OCI-LY7 (cell line): Measurements from ENCODE around the gene TERB1. TPM values are rescaled to one million over a fixed set of nuclear protein-coding genes. Genes with fewer than 3 reads are reported as not detected.

Experiments used
- BruUV-seq: library from RNA; stranded (reverse); fragments of 400-500 nt; replicated peaks from 2 replicates; lab custom pipeline; 2021; lab: Mats Ljungman, UMichigan
- CTCF ChIA-PET: fragments of 300-600 bp; sonication (Branson Sonifier 250); formaldehyde crosslinking; loops from one replicate; lab custom pipeline; 2022; ENCODE audit warnings: antibody characterized with exemption; ENCODE audit not compliant: unreplicated experiment; lab: Charles Lee
- POLR2A ChIA-PET: fragments of 300-600 bp; sonication (Branson Sonifier 250); formaldehyde crosslinking; loops from one replicate; lab custom pipeline; 2022; ENCODE audit warnings: antibody characterized with exemption; lab: Charles Lee
- DNase-seq: peaks from one replicate; pipeline ENCODE4 v3.0.0-alpha.2; 2015; ENCODE audit warnings: low spot score
- H2AFZ ChIP-seq: fragments of 200-600 bp; sonication (generic), shearing (Covaris generic); 2 replicates; pipeline ENCODE4 v1.6.1; 2014; ENCODE audit warnings: mild to moderate bottlenecking, antibody characterized with exemption, low read length, moderate library complexity
- H3K27ac ChIP-seq: fragments of 200-600 bp; sonication (generic); 2 replicates; pipeline ENCODE4 v1.5.1; 2014; ENCODE audit warnings: mixed run types, low read depth, mild to moderate bottlenecking, moderate library complexity, low read length, inconsistent platforms; ENCODE audit not compliant: poor library complexity, severe bottlenecking
- H3K36me3 ChIP-seq: fragments of 200-600 bp; sonication (generic); 2 replicates; pipeline ENCODE4 v1.6.1; 2014; ENCODE audit warnings: mild to moderate bottlenecking, antibody characterized with exemption, low read length, moderate library complexity, mixed read lengths; ENCODE audit not compliant: insufficient read depth
- H3K4me1 ChIP-seq: fragments of 200-600 bp; sonication (generic); 2 replicates; pipeline ENCODE4 v1.5.1; 2014; ENCODE audit warnings: mild to moderate bottlenecking, low read length; ENCODE audit not compliant: insufficient read depth, poor library complexity, severe bottlenecking
- H3K4me2 ChIP-seq: fragments of 200-600 bp; sonication (generic); 2 replicates; pipeline ENCODE4 v1.6.1; 2014; ENCODE audit warnings: mild to moderate bottlenecking, low read length
- H3K4me3 ChIP-seq: fragments of 200-600 bp; sonication (generic); 2 replicates; pipeline ENCODE4 v1.5.1; 2014; ENCODE audit warnings: mild to moderate bottlenecking, low read depth, low read length; ENCODE audit not compliant: poor library complexity, severe bottlenecking
- H3K79me2 ChIP-seq: fragments of 200-600 bp; sonication (generic); 2 replicates; pipeline ENCODE4 v1.6.1; 2016; ENCODE audit warnings: low read depth, mild to moderate bottlenecking, low read length, moderate library complexity, mixed read lengths; ENCODE audit not compliant: insufficient read depth
- H3K9me2 ChIP-seq: fragments of 200-600 bp; sonication (generic); 2 replicates; pipeline ENCODE4 v1.6.1; 2016; ENCODE audit warnings: mild to moderate bottlenecking, low read length, mixed read lengths; ENCODE audit not compliant: insufficient read depth
- H3K9me3 ChIP-seq: fragments of 200-600 bp; sonication (generic); 2 replicates; pipeline ENCODE4 v1.6.1; 2014; ENCODE audit warnings: mild to moderate bottlenecking, mixed run types, low read length, mixed read lengths
- H4K20me1 ChIP-seq: fragments of 200-600 bp; sonication (generic); 2 replicates; pipeline ENCODE4 v1.6.1; 2014; ENCODE audit warnings: mild to moderate bottlenecking, antibody characterized with exemption, low read length, moderate library complexity, mixed read lengths; ENCODE audit not compliant: insufficient read depth
- EZH2phosphoT487 ChIP-seq: fragments of 200-600 bp; sonication (generic); IDR thresholded peaks from 2 replicates; pipeline ENCODE4 v1.6.1; 2018; ENCODE audit warnings: low read depth, borderline replicate concordance, mild to moderate bottlenecking, mixed run types, antibody characterized with exemption, low read length, moderate library complexity, mixed read lengths
- intact Hi-C: fragments of 100-400 bp; cut with micrococcal nuclease; formaldehyde crosslinking; loops from one replicate; pipeline ENCODE4 v1.10.0; 2022; ENCODE audit not compliant: unreplicated experiment
- total RNA-seq, 2 experiments: library from RNA; depleted of rRNA in 1 of 2; stranded (reverse); fragments of >200 nt in 1 of 2; shearing (Covaris generic) in 1 of 2; gene quantifications; 2 replicates each; pipeline ENCODE4 v1.2.3, GENCODE V29; 2014 to 2022
- TF ChIP-seq, protein P1 (sequence below): fragments of 200-600 bp; sonication (generic); conservative IDR thresholded peaks from 2 replicates; pipeline ENCODE4 v1.5.1; 2014; ENCODE audit warnings: mild to moderate bottlenecking, antibody characterized with exemption, low read length, moderate library complexity, mixed read lengths

The TERB1 gene
- total RNA-seq, 2 experiments from 2014 or later, result 0.17 TPM; not detected in 1

DNA sequence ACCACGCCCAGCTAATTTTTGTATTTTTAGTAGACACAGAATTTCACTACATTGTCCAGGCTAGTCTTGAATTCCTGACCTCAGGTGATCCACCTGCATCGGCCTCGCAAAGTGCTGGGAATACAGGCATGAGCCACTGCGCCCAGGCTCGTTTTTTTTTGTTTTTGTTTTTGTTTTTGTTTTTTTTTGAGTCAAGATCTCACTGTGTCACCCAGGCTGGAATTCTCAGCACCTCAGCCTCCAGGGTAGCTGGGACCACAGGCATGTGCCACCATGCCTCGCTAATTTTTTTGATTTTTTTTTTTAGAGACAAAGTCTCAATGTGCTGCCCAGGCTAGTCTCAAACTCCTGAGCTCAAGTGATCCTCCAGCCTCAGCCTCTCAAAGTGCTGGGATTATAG, 87.3 kb downstream of the TERB1 start:
- Histone ChIP-seq H3K36me3 (no peaks in the 10 kb centered on the region), H3K4me1 (no peaks in the 10 kb centered on the region), H2AFZ (no peak overlapping the region), H3K27ac (no peak overlapping the region), H4K20me1 (no peaks in the 10 kb centered on the region), H3K4me3 (no peak overlapping the region), H3K79me2 (no peaks in the 10 kb centered on the region), H3K4me2 (no peak overlapping the region), H3K9me3 (no peaks in the 10 kb centered on the region), H3K9me2 (no peaks in the 10 kb centered on the region)
- no peak for TF ChIP-seq EZH2phosphoT487
- DNase-seq, result no peak
- ChIA-PET POLR2A (interaction anchor here (0.6 to 0.7 kb wide), 2 partner anchors 8 to 17 kb away, joined by 5 read pairs; no protein-coding TSS in a partner anchor), CTCF (no interaction called here)
- intact Hi-C loops, result no loop called here
- no TSS peak for BruUV-seq

DNA sequence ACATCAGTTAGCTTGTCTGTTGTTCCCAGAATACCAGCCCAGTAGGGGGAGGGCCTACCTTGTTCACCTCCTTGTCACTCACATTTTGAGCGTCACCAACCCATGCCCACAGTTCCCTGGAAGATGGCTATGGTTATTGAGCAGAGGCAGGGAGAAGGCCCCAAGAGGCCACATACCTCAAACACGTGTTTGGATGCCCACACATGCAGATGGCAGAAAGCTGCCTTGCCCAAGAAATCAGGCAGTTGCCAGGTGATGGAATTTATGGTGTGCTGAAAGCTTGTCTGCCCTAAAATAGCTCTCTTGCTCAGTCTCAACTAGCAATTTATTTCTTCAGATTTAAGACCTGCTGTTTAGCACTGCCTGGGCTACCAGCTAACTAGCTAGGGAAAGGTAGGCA, 88.3 kb downstream of the TERB1 start:
- Histone ChIP-seq H3K4me2 (no peak overlapping the region), H3K4me3 (no peak overlapping the region), H3K27ac (no peak overlapping the region), H3K9me3 (no peaks in the 10 kb centered on the region), H4K20me1 (no peaks in the 10 kb centered on the region), H3K4me1 (no peaks in the 10 kb centered on the region), H3K79me2 (no peaks in the 10 kb centered on the region), H3K36me3 (no peaks in the 10 kb centered on the region), H2AFZ (no peak overlapping the region), H3K9me2 (no peaks in the 10 kb centered on the region)
- TF ChIP-seq, protein P1, sequence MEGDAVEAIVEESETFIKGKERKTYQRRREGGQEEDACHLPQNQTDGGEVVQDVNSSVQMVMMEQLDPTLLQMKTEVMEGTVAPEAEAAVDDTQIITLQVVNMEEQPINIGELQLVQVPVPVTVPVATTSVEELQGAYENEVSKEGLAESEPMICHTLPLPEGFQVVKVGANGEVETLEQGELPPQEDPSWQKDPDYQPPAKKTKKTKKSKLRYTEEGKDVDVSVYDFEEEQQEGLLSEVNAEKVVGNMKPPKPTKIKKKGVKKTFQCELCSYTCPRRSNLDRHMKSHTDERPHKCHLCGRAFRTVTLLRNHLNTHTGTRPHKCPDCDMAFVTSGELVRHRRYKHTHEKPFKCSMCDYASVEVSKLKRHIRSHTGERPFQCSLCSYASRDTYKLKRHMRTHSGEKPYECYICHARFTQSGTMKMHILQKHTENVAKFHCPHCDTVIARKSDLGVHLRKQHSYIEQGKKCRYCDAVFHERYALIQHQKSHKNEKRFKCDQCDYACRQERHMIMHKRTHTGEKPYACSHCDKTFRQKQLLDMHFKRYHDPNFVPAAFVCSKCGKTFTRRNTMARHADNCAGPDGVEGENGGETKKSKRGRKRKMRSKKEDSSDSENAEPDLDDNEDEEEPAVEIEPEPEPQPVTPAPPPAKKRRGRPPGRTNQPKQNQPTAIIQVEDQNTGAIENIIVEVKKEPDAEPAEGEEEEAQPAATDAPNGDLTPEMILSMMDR, result no peak
- no peak for TF ChIP-seq EZH2phosphoT487
- intact Hi-C loops, result no loop called here
- BruUV-seq, result no TSS peak
- POLR2A ChIA-PET, result no interaction called here
- no peak for DNase-seq
- CTCF ChIA-PET, result interaction anchor here (0.6 to 1.1 kb wide), 3 partner anchors 39 to 62 kb away, joined by 3 read pairs; no protein-coding TSS in a partner anchor

DNA sequence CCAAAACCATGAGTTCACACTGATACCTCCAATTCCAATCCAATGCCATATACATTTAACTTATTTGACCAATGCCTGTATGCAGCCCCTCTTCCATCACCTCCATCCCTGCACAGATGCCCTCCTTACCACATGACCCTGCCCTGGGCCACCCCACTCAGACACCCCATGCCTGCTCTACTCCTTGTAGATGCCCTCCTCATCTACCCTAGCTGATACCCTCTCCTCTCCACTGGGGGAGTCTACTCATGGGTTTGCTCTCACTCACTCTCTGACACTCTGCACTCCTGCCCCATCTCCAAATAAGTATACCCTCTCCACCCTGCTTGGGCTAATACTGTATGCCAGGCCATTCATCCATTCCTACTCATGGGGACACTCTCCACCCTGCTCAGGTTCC, 88.9 kb downstream of the TERB1 start:
- Histone ChIP-seq H3K27ac (no peak overlapping the region), H3K36me3 (no peaks in the 10 kb centered on the region), H3K4me3 (no peak overlapping the region), H3K9me3 (no peaks in the 10 kb centered on the region), H3K79me2 (no peaks in the 10 kb centered on the region), H2AFZ (no peak overlapping the region), H3K4me1 (no peaks in the 10 kb centered on the region), H3K9me2 (no peaks in the 10 kb centered on the region), H4K20me1 (no peaks in the 10 kb centered on the region), H3K4me2 (no peak overlapping the region)
- ChIA-PET POLR2A (no interaction called here), CTCF (interaction anchor here (1.1 kb wide), 1 partner anchor 61 kb away, joined by 3 read pairs; no protein-coding TSS in a partner anchor)
- DNase-seq, result no peak
- intact Hi-C loops, result no loop called here
- TF ChIP-seq, protein P1, result no peak
- no peak for TF ChIP-seq EZH2phosphoT487
- BruUV-seq, result no TSS peak
